Stimulated activated CD4-positive, alpha-beta T cell treated with anti-CD3 and anti-CD28 coated beads, Interleukin-1b, Interleukin-23, amount 100 ng/mL, for 48 hours (primary cell): ENCODE measurements around the gene PLEKHM3.
A peak's percentile ranks its signal among the peaks of the same experiment; 100 is the strongest.
"Not testable (repeated sequence)": the region's sequence is repeated elsewhere in the genome, so short reads cannot be mapped to it uniquely, and the experiment has no call there.

Source experiments
- DNase-seq: peaks from one replicate; pipeline ENCODE4 v3.0.0-alpha.2; 2020

PLEKHM3 gene

GRCh38 chr2:208034503-208035140 is 9.3 kb upstream of the PLEKHM3 start:
- DNase-seq: no peak

GRCh38 chr2:208033701-208034502 is 8.6 kb upstream of the PLEKHM3 start:
- peak; percentile 28 for DNase-seq

GRCh38 chr2:208031608-208032019 is 6.3 kb upstream of the PLEKHM3 start:
- no peak for DNase-seq

GRCh38 chr2:208025814-208026184 is 472 bp upstream of the PLEKHM3 start:
- peak; percentile 59 for DNase-seq

- no peak for DNase-seq
Observed at GRCh38 chr2:208024091-208024490, 1.2 kb downstream of the PLEKHM3 start.

GRCh38 chr2:208020253-208020652 is 5.1 kb downstream of the PLEKHM3 start:
- no peak for DNase-seq

GRCh38 chr2:208018124-208018712 is 7.1 kb downstream of the PLEKHM3 start:
- not testable (repeated sequence) for DNase-seq

GRCh38 chr2:208017721-208018120 is 7.6 kb downstream of the PLEKHM3 start:
- no peak for DNase-seq

GRCh38 chr2:208015475-208015874 is 9.9 kb downstream of the PLEKHM3 start:
- DNase-seq: no peak

- DNase-seq: no peak
Observed at GRCh38 chr2:208013285-208014178, 11.8 kb downstream of the PLEKHM3 start.

- DNase-seq: no peak
Observed at GRCh38 chr2:208012449-208012848, 12.9 kb downstream of the PLEKHM3 start.

- DNase-seq: no peak
Observed at GRCh38 chr2:208010506-208010905, 14.8 kb downstream of the PLEKHM3 start.

GRCh38 chr2:208006833-208007232 is 18.5 kb downstream of the PLEKHM3 start:
- DNase-seq: no peak

- no peak for DNase-seq
Observed at GRCh38 chr2:208006337-208006736, 19.0 kb downstream of the PLEKHM3 start.

GRCh38 chr2:208001924-208002323 is 23.4 kb downstream of the PLEKHM3 start:
- no peak for DNase-seq

- DNase-seq: no peak
Observed at GRCh38 chr2:208000701-208001395, 24.5 kb downstream of the PLEKHM3 start.

GRCh38 chr2:207996848-207997247 is 28.5 kb downstream of the PLEKHM3 start:
- no peak for DNase-seq

- no peak for DNase-seq
Observed at GRCh38 chr2:207995887-207996286, 29.4 kb downstream of the PLEKHM3 start.

GRCh38 chr2:207993151-207993763 is 32.1 kb downstream of the PLEKHM3 start:
- DNase-seq: no peak

- DNase-seq: no peak
Observed at GRCh38 chr2:207991944-207992343, 33.4 kb downstream of the PLEKHM3 start.

- DNase-seq: no peak
Observed at GRCh38 chr2:207990784-207991183, 34.5 kb downstream of the PLEKHM3 start.

- no peak for DNase-seq
Observed at GRCh38 chr2:207988975-207989374, 36.4 kb downstream of the PLEKHM3 start.
